ENCODE results near the gene DCXR.

GRCh38 chr17:82047379-82047778 lies 9.9 kb upstream of the DCXR start:
- no peak for TF ChIP-seq CTCF (conservative IDR thresholded peaks at IDR 0.05; ENCODE audit: low read depth, low read length)
- no peak for TF ChIP-seq MAFK (IDR thresholded peaks at IDR 0.05; ENCODE audit: low read depth, low read length)
- no peak for TF ChIP-seq RFX5 (IDR thresholded peaks at IDR 0.05; ENCODE audit: low read depth, low read length)
- TF ChIP-seq ELK1 (IDR thresholded peaks at IDR 0.05; ENCODE audit: borderline replicate concordance, low read depth, low read length), result no peak
- TF ChIP-seq SMC3 (IDR thresholded peaks at IDR 0.05; ENCODE audit: low read depth, low read length), result no peak
- no peak for TF ChIP-seq USF2 (IDR thresholded peaks at IDR 0.05; ENCODE audit: low read depth, low read length)
- TF ChIP-seq POLR2A (IDR thresholded peaks at IDR 0.05; ENCODE audit: low read depth, low read length), result no peak
- TF ChIP-seq RAD21 (IDR thresholded peaks at IDR 0.05; ENCODE audit: low read length), result no peak
- no peak for TF ChIP-seq CEBPB (IDR thresholded peaks at IDR 0.05; ENCODE audit: low read depth, low read length)
- no peak for TF ChIP-seq NFE2L2 (IDR thresholded peaks at IDR 0.05; ENCODE audit: low read depth, low read length)
- no peak for TF ChIP-seq BHLHE40 (IDR thresholded peaks at IDR 0.05; ENCODE audit: low read depth, low read length)
- TF ChIP-seq FOS (IDR thresholded peaks at IDR 0.05; ENCODE audit: low read depth, low read length), result no peak

All from IMR-90 (cell line).